ENCODE results near the gene KRT38. TPM values are rescaled to one million over a fixed set of nuclear protein-coding genes. Genes with fewer than 3 reads are reported as not detected.
A peak's percentile ranks its signal among the peaks of the same experiment; 100 is the strongest.

KRT38 gene
- not detected for total RNA-seq
- long read RNA-seq: 0 reads

- no peaks in the 10 kb centered on the region for H3K4me1 ChIP-seq
- intact Hi-C loops (cut with DNase I): no loop called here
- H3K27ac ChIP-seq: no peak within 1 kb of the TSS
- no peak for TF ChIP-seq CTCF (IDR thresholded peaks at IDR 0.05)
- DNase-seq (no peak), ATAC-seq (no peak)
- no peaks in the 10 kb centered on the region for H3K27me3 ChIP-seq
- H3K9me3 ChIP-seq: no peaks in the 10 kb centered on the region
- no peaks in the 10 kb centered on the region for H3K36me3 ChIP-seq
- no peak within 1 kb of the TSS for H3K4me3 ChIP-seq
Observed at GRCh38 chr17:41440531-41441033, at the start of gene KRT38. Gene KRT38, minus strand, starts transcription at chr17:41440983. Its CDS starts 62 bp downstream, at chr17:41440921.

DNA sequence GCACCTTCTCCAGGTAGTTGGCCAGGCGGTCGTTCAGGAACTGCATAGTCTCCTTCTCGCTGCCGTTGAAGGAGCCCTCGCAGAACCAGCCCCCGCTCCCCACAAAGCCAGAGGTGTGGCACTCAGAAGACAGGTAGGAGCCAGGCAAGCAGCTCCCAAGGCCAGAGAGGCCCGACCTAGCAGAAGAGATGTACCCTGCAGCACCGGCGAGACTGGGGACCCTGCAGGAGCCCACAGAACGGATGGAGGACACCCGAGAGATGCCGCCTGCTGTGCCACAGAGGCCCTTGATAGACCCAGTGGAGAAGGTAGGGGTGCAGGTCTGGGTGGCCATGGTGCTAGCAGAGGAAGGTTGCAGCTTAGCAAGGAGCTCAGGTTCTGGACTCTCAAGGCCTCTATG is 48.7 kb upstream of the KRT38 start, which contains the start of gene KRT36:
Gene KRT36 (minus strand): TSS at position 380 of the 400 bp plus-strand sequence. CDS start 46 bp downstream, at position 334.
- intact Hi-C loops (cut with DNase I): no loop called here
- H3K4me1 ChIP-seq: no peaks in the 10 kb centered on the region
- no peak for ATAC-seq
- no peak for TF ChIP-seq CTCF (IDR thresholded peaks at IDR 0.05)
- no peaks in the 10 kb centered on the region for H3K36me3 ChIP-seq
- no peaks in the 10 kb centered on the region for H3K9me3 ChIP-seq
- H3K27me3 ChIP-seq: peaks cover 4% of the 10 kb centered on the region
- H3K4me3 ChIP-seq: no peak within 1 kb of the TSS
- DNase-seq: no peak
- H3K27ac ChIP-seq: no peak within 1 kb of the TSS

- H3K9me3 ChIP-seq: no peaks in the 10 kb centered on the region
Observed at GRCh38 chr17:41486809-41487530, 46.2 kb upstream of the KRT38 start.

GRCh38 chr17:41486316-41486715 is 45.5 kb upstream of the KRT38 start:
- Histone ChIP-seq H3K4me1 (no peaks in the 10 kb centered on the region), H3K4me3 (no peak overlapping the region), H3K27me3 (peaks cover 4% of the 10 kb centered on the region), H3K9me3 (no peaks in the 10 kb centered on the region), H3K36me3 (no peaks in the 10 kb centered on the region), H3K27ac (no peak overlapping the region)
- DNase-seq: no peak
- TF ChIP-seq CTCF (IDR thresholded peaks at IDR 0.05): no peak
- ATAC-seq: no peak
- intact Hi-C loops (cut with DNase I): no loop called here

More at GRCh38 chr17:41486809-41487530, 46.2 kb upstream of the KRT38 start:
- Histone ChIP-seq H3K4me3 (no peak overlapping the region), H3K27me3 (peaks cover 4% of the 10 kb centered on the region), H3K36me3 (no peaks in the 10 kb centered on the region), H3K27ac (no peak overlapping the region), H3K4me1 (no peaks in the 10 kb centered on the region)
- TF ChIP-seq CTCF (IDR thresholded peaks at IDR 0.05): peak; percentile 49
- intact Hi-C loops (cut with DNase I): no loop called here
- peak; percentile 81 for DNase-seq
- ATAC-seq: peak; percentile 76

- ATAC-seq: no peak
- DNase-seq: peak; percentile 47
- peaks cover 4% of the 10 kb centered on the region for H3K27me3 ChIP-seq
- H3K4me1 ChIP-seq: no peaks in the 10 kb centered on the region
- H3K9me3 ChIP-seq: no peaks in the 10 kb centered on the region
- no peaks in the 10 kb centered on the region for H3K36me3 ChIP-seq
- intact Hi-C loops (cut with DNase I): no loop called here
- TF ChIP-seq CTCF (IDR thresholded peaks at IDR 0.05): no peak
- no peak overlapping the region for H3K4me3 ChIP-seq
- no peak overlapping the region for H3K27ac ChIP-seq
Observed at GRCh38 chr17:41484920-41485904, 44.4 kb upstream of the KRT38 start.

Data from upper lobe of right lung (tissue), 1 donor.